GM12878 (cell line): Measurements from ENCODE around the gene HM13.

Experiments used
- BMI1 ChIP-seq: fragments of 450-650 bp; IDR thresholded peaks from 2 replicates; pipeline ENCODE4 v1.6.1; 2016; ENCODE audit warnings: mild to moderate bottlenecking, moderate library complexity, borderline replicate concordance
- CHD4 ChIP-seq: fragments of 200-600 bp; sonication (generic); IDR thresholded peaks from 2 replicates; pipeline ENCODE4 v1.6.1; 2016; ENCODE audit warnings: mild to moderate bottlenecking
- CTCF ChIP-seq, 3 experiments: IDR thresholded peaks in 2 of 3; conservative IDR thresholded peaks in 1 of 3; 2 replicates each; pipeline ENCODE4 v1.5.1; 2011; ENCODE audit warnings: low read depth in 3 of 3, low read length in 3 of 3, mild to moderate bottlenecking in 3 of 3, control low read depth in 2 of 3, moderate library complexity in 2 of 3, inconsistent platforms in 1 of 3, mixed read lengths in 1 of 3; ENCODE audit not compliant: control insufficient read depth in 2 of 3, insufficient read depth in 1 of 3; ENCODE audit errors: extremely low read depth in 1 of 3
- POLR2A ChIP-seq: IDR thresholded peaks from 2 replicates; pipeline ENCODE4 v1.6.1; 2011; ENCODE audit warnings: low read depth, mild to moderate bottlenecking, low read length
- RFX5 ChIP-seq: IDR thresholded peaks from 2 replicates; pipeline ENCODE4 v1.6.1; 2011; ENCODE audit warnings: low read depth, low read length, improper control_type of control experiment
- SIN3A ChIP-seq: IDR thresholded peaks from 2 replicates; pipeline ENCODE4 v1.6.1; 2012; ENCODE audit warnings: low read depth, low read length, improper control_type of control experiment
- SREBF2 ChIP-seq: IDR thresholded peaks from 2 replicates; pipeline ENCODE4 v1.6.1; 2012; ENCODE audit warnings: mild to moderate bottlenecking, low read length
- TAF1 ChIP-seq: IDR thresholded peaks from 2 replicates; pipeline ENCODE4 v1.6.1; 2011; ENCODE audit warnings: mild to moderate bottlenecking, low read depth, low read length, borderline replicate concordance
- ZBTB11 ChIP-seq: fragments of 450-650 bp; formaldehyde crosslinking; IDR thresholded peaks from 2 replicates; pipeline ENCODE4 v1.5.0; 2022; ENCODE audit warnings: mild to moderate bottlenecking, missing genetic modification characterization
- ZNF24 ChIP-seq: fragments of 450-650 bp; IDR thresholded peaks from 2 replicates; pipeline ENCODE4 v1.6.1; 2017; ENCODE audit warnings: antibody characterized with exemption, mild to moderate bottlenecking
- TF ChIP-seq, protein P1 (sequence below): fragments of 450-650 bp; IDR thresholded peaks from 2 replicates; pipeline ENCODE4 v1.6.1; 2017; ENCODE audit warnings: mild to moderate bottlenecking

GRCh38 chr20:31559704-31560093, 45.5 kb downstream of the HM13 start:
- no peak for TF ChIP-seq BMI1
- no peak for TF ChIP-seq CTCF (IDR thresholded peaks at IDR 0.05 in 2 of 3, conservative IDR thresholded peaks at IDR 0.05 in 1 of 3; ENCODE audit: control insufficient read depth in 2 of 3, extremely low read depth in 1 of 3, insufficient read depth in 1 of 3, low read depth in 3 of 3, low read length in 3 of 3)
- no peak for TF ChIP-seq CHD4
- TF ChIP-seq TAF1, result no peak
- no peak for TF ChIP-seq SIN3A
- no peak for TF ChIP-seq ZNF24
- TF ChIP-seq ZBTB11 (CRISPR knock-in tag), result no peak
- TF ChIP-seq SREBF2, result no peak
- no peak for TF ChIP-seq RFX5
- TF ChIP-seq POLR2A, result no peak
- TF ChIP-seq, protein P1, sequence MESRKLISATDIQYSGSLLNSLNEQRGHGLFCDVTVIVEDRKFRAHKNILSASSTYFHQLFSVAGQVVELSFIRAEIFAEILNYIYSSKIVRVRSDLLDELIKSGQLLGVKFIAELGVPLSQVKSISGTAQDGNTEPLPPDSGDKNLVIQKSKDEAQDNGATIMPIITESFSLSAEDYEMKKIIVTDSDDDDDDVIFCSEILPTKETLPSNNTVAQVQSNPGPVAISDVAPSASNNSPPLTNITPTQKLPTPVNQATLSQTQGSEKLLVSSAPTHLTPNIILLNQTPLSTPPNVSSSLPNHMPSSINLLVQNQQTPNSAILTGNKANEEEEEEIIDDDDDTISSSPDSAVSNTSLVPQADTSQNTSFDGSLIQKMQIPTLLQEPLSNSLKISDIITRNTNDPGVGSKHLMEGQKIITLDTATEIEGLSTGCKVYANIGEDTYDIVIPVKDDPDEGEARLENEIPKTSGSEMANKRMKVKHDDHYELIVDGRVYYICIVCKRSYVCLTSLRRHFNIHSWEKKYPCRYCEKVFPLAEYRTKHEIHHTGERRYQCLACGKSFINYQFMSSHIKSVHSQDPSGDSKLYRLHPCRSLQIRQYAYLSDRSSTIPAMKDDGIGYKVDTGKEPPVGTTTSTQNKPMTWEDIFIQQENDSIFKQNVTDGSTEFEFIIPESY, result no peak
